NCI-H146 treated with DMSO at 0.1 percent for 48 hours (cell line): ENCODE data around the gene ACVR1.
A peak's percentile ranks its signal among the peaks of the same experiment; 100 is the strongest.

Experiments used
- DNase-seq: peaks from one replicate; lab custom pipeline; 2025; ENCODE audit not compliant: unreplicated experiment; lab: John Stamatoyannopoulos, UW

Gene ACVR1

DNA sequence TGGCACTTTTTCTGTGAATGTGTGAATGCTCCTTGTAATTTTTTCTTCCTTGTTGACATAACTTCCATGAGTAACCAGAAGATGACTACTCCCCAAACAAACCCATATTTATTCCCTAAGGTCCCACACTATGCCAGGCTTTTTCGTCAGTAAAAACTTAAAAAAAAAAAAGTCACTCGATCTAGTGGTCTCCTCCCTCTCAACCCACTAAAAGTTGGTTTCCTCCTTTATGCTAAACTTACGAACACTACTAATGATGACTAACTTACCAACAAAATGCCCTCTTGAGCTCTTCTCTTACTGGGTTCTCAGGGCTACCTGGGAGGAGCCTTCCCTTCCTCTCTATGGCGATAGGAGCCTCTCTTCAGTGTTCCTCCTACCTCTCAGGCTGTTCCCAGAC is 18.2 kb downstream of the ACVR1 start:
- no peak for DNase-seq

DNA sequence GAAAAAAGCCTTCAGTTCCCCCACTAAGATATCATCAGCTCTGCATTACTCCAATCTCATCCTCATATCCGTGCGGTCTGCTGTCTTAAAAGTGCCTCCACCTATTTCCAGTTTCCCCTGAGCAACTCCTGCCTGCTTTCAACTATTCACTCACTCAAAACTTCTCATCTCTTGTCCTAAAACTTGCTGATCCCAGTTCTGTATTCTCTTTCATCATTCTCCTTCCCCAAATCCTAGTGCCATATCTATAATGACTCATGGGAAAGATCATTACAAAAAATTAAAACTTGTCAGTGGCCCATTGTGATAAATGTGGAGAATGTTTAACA is 20.0 kb downstream of the ACVR1 start:
- DNase-seq, result no peak

DNA sequence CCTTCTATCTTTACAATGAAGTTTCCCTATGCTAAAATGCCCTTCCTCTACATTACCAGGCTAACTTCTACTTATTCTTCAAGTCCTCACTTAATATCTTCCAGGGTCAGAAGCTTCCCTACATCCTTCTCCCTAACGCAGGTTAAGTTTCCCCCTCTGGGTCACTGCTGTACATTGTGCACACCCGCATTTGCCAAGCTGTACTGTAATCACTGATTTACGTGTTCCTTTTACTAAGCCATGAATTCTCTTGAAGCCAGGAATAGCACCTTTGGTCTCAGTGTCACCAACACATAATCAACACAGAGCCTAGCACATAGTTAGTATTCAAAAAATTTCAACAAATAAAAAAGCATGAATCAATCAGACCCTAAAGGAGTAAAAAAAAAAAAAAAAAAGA is 22.3 kb downstream of the ACVR1 start:
- no peak for DNase-seq

DNA sequence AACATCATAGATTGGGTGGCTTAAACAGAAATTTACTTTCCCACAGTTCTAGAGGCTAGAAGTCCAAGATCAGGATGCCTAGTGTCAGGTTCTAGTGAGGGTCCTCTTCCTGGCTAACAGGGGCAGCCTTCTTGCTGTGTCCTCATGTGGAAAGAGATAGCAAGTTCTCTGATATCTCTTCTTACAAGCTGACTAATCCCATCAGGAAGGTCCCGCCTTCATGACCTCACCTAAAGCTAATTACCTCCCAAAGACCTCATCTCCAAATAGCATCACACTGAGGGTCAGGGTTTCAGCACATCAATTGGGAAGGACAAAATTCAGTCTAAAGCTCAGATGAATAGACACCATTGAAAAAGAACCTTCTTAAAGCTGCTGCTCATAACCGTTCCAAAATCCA is 22.9 kb downstream of the ACVR1 start:
- no peak for DNase-seq

DNA sequence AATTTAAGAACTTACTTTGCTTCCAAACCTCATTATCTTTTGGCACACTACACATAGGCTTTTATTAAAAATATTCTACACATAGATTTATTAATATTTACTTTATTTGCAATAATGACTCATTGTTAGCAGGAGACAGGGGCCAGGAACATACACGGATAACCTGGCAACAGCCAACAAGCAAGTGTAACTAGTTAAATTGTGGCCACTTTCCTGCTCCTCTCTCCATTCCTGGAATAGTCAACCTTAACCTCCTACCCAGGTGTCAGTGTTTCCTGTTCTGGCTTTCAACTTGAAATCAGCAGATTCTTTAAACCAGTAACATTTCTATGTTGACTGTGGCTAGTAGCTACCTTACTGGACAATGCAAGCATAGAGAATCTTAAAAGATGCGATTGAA is 26.5 kb downstream of the ACVR1 start:
- DNase-seq, result no peak

DNA sequence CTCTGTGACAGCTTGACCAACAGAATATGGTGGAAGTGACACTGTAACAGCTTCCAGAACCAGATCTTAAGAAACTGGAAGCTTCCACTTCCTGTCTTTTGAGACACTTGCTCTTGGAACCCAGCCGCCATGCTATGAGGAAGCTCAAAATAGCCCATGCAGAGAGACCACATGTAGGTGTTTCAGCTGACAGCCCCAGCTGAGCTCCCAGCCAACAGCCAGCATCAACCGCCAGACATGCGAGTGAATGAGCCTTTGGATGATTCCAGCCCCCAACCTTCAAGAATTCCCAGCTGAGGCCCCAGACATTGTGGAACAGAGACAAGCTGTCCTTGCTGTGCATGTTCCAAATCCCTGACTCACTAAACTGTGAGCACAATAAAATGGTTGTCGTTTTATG is 27.9 kb downstream of the ACVR1 start:
- DNase-seq, result no peak

DNA sequence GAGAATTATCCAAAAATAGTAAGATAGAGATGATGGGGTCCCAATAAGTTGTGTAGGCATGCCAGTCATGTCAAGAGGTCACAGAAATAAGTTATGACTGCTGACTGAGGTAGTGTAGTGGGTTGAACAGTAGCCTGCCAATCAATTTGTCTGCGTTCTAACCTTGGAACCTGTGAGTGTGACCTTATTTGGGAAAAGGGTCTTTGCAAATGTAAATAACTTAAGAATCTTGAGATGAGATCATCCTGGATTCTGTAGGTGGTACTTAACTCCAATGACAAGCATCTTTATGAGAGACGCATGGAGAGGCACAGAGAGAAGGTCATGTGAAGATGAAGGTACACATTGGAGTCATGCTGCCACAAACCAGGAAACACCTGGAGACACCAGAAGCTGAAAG is 31.0 kb downstream of the ACVR1 start:
- DNase-seq, result no peak

DNA sequence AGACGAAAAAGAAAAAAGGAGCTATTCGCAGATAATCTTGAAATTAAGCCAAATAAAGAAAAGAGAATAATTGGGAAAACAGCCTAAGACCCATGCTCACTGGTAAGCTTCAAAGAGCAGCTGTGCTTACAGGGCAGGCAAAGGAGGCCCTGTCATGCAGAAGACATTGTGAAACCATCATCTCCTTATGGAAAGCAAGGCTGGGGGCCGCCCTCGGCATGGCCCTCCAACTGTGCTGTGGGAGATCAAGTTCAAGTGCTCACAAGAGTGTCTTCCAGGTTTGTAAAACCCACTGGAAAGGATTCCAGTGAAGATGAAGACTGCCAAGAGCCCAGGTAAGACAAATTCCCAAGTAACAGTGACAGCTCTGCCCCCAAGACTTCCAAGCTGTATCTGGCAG is 32.2 kb downstream of the ACVR1 start:
- DNase-seq, result no peak

DNA sequence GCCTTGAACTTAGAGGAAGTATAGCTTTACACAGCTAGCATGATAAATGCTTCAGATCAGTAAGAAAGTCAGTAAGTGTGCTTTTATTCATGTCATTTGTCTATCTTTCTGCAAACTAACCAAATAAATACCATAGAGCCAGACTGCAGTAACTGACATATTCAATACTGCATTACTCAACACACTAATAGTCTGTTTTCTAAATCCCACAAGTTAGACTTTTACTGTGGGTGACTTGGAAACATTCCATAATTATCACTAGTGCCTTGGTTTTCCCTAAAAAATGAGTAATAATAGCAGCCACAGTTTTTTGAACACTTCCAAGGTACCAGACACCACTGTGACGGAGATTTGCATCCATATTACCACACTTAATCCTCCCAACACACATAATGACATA is 33.0 kb downstream of the ACVR1 start:
- no peak for DNase-seq

DNA sequence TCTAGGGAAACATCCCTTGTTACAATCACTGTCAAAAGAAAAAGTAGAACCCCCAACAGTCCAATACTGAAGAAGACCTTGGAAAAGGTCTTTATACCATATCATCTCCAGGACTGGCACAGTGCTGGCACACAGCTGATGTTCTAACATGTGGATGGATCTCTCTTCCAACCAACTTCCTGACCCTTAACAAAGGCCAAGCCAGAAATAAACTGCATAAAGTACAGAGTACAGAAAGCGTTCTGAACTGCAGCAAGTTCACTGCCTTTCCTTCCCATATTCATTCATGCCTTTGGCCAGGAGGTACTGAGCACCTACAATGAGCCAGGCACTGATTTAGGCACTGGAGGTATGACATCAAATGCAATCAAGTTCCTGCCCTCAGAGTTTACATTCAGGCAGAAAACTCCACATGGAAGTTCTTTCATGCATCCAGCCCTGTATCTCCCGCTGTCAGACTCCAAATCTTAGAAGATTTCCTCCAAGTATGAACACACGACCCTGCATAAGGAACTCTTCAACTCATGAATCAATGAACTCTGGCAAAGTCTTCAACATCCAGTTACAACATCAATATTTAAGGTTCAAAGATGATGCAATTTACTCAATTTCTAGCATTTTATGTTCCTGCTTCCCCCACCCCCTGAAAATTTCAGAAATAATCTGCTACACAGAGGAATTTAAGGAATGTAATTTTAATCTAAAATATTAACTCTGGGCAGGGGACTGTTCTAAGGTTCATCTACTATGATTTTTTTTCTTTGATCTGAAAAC is 33.8 kb downstream of the ACVR1 start:
- DNase-seq, result no peak

DNA sequence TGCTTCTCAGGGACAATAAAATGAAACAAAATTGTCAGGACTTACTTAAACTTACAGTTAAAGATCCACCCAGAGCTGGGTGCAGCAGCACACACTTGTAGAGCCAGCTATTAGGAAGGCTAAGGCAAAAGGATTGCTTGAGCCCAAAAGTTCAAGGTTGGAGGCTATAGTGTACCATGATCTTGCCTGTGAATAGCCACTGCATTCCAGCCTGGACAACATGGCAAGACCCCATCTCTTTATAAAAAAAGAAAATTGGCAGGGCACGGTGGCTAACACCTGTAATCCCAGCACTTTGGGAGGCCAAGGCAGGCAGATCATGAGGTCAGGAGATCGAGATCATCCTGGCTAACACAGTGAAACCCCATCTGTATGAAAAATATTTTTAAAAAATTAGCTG is 34.6 kb downstream of the ACVR1 start:
- DNase-seq, result no peak

DNA sequence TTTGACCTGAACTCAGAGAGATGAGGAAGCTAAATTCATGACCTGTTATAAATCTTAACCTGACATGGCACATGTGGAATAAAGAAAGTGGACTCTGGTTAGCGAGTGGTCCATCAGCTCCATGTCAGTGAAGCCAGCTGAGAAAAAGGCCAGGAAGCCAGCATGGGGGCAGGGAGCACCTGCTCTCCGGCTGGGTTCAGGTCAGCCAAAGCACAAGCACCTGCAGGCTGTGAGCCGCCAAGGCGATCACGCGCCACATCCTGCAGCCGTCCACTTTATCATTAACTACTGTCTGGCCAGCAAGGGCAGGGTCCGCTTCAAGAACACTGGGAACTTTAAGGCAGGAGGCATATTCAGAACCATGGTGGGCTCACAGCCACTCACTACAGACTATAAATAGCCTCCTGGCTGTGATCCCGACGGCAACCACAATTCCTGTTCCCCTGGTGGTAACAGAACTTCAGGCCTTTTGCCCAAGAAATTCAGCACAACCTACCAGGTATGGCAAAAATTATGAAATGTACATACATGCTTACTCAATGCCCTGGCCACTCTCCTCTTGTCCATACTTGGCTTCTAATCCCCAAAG is 35.5 kb downstream of the ACVR1 start:
- DNase-seq, result peak; percentile 61

DNA sequence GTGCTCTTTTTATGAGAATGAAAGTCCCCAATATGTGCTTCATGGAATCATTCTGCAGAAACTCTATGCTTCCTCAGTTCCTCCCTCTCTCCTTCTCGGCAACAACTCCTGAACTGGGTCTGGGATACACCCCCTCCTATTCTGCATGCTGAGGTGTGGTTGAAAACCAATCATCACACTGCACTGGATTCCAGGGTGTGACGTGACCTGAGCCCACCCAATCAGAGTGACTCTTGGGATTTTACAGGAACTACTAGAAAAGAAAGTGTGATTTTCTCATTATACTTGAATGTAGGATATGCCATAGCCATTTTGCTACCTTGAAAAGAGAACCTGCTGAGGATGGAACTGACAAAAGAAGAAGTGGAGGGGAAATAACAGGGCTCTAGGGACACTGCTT is 36.3 kb downstream of the ACVR1 start:
- no peak for DNase-seq

DNA sequence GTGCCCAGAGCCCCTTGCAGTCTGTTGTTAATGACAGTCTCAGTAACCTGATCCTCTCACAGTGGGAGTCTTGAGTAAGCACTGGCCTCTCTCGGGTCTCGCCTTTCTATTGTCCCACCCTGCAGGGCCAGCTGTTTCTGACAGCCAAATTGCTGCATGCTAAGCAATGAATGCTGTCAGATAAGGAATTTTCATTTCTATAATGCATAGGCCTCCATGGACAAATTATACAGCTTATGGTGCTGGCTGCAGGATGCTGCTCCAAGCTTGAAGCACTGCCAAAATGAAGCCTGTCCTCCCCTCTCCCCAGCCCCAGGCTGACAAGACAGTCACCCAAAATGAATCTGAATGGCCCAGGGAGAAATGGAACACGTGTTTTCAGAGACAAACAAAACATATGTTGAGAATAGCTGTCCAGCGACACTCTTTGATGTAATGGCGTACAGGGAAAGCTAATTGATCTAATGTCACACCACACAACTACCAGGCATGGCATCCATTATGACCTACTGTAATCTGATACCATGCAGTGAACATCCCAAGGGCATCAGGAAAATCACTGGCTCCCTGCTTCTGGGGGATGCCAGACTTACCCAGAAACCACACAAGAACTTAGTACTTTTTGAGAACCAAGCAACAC is 36.8 kb downstream of the ACVR1 start:
- peak; percentile 90 for DNase-seq

DNA sequence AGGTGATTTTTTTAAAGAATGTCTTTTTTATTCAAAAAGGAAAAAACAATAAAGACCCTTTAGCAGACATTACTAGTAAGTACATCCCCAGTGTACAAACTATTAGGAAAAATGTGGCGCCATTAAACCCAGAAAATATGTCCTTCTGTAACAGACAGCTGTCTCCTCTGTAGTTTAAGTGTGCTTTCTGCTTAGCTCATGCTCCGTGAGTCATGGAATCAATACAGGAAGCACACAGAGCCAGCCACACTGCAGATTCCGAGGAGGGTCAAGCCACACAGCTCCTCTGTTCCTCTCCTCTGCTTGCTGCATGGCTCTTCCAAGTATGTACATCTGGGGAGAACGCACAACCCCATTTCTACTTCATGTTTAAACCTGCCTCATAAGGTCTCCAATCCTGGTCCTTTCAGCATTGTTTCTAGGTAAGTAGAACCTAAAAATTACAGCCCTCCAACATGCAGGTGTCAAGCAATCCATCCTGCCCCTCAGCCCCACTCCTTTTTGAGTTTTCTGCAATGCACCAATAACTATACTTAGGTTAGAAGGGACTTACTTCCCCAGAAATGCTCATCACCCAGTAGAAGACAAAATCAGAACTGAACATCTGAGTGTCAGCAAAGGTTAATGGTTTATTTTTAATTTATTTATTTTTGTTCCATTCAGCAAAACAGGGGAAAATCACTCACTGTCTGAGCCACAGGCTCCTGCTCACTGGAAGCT is 37.5 kb downstream of the ACVR1 start:
- peak; percentile 43 for DNase-seq

DNA sequence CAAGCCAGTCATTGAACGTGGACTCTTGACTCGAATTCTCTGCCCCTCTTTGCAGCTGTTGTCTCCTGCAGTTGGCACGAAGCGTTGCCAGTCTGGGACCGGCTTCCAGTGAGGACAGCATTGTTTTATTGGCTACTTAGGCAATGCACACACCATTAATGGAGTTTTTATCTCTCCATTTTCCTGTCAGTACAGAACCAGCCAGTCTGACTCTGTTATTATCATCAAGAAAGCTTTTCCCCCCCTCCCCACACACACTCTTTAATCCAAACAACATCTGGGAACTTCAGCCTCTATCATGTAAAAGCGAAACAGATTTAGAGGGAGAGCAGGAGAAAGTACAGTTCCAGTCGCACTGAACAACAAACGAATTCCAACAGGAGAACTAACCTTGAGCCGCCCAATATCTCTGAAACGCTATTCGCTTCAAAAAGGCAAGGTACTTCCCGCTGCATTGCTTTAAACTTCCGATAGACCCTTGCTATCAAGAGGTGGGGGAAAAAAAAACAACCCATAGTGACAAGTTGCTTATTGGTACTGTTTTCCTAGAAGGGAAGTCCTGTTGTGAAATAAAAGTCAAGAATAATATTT is 38.2 kb downstream of the ACVR1 start:
- peak; percentile 12 for DNase-seq

DNA sequence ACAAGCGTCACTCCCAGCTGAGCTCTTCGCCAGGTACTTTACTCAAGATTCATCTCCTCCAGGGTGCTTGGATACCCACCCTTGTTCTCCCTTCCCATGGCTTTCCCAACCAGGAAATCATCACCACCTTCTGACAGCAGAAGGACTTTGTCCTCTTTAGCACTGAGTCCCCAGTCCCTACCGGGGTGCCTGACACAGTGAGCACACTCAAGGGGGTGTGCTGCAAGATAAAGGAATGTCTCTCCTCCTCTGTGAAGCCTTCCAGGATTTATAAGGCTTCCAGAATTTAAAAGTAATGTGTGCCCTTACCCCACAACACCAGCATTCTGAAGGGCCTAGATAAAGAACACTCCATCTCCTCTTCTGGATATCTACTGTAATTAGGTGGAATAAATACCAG is 39.6 kb downstream of the ACVR1 start:
- no peak for DNase-seq

DNA sequence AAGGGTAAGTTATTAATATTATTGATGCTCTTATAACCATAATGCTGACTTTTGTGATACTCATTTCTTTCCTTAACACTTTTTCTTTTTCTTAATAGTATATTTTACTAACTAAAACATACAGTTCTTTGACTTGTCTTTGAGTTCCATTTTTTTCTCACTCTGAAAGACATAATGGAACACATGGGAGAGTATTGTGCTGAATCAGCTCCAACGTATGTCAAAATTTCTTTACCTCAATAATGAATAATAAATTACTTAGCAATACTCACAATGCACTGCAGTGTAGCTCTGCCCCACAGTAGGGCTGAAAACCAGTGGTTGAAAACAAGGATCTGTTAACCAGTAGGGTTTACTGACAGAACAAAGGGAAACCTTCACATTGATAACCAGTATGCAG is 40.7 kb downstream of the ACVR1 start:
- DNase-seq, result no peak

DNA sequence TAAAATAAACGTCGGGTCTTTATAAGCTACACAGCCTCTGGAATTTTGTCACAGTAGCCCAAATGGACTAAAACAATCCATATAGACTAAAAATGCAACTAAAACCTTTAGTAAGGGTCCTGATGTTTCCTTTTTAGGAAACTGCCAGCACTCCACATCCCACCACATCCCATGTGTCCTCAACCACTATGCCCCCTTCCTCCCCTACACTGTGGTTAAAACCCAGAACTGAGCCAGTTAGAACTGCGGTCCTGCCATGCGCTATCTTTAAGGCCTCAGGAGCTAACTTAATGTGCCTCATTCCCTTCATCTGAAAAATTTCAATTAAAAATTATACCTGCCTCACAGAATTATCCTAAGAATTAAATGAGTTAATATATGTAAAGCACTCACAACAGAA is 41.1 kb downstream of the ACVR1 start:
- DNase-seq, result no peak

DNA sequence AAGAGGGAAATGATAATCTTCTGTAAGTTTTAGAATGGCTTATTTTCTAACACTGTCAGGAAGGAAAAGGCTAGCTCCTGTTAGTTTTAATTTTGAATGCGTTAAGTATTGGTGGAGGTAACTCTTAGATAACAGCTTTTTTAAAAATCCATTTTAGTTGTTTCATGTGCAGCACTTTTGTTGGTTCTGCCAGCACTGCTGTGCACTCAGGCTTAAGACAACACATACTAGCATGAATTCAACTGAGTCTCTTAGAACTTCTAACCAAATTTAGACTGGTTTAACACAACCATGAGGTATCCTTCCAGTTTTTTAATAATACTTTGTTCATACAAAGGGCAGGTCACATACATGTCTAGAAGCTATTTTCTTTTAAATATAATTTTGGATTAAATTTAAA is 42.4 kb downstream of the ACVR1 start:
- DNase-seq, result no peak

DNA sequence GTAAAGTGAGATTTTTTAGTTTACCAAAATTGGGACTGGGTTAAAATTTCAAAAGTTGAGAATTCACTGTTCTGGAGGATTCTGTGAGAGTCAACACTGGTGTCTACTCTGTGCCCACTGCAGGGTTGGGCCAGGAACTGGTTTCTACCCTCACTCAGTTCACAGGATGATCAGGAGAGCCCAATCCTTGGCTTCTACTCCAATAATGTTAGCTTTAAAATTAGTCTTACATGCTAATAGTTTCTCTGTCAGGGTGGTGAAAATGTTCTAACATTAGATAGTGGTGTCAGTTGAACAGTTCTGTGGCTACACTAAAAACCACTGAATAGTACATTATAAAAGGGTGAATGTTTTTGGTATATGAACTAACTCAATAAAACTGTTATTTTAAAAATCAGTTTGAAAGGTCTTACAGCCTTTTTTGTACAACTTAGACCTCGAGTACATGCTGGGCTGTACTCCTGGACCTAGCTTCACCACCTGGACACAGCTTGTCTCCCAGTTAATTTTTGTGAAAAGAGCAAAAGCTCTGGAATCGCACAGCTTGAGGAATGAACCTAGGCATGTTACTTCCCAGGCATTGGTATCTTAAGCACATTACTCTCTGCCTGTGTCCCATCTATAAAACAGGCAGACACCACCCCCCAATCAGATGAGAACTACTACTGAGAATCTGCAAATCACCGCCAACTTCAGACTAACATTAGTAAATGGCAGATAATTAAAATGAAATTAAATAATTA is 44.4 kb downstream of the ACVR1 start:
- DNase-seq, result no peak
